Panc1 (cell line): Measurements from ENCODE around the gene ERC2.

Experiments
- CTCF ChIP-seq: fragments of 450-650 bp; IDR thresholded peaks from 2 replicates; pipeline ENCODE4 v1.5.1; 2017; ENCODE audit warnings: mild to moderate bottlenecking
- POLR2AphosphoS5 ChIP-seq: IDR thresholded peaks from 2 replicates; pipeline ENCODE4 v1.6.1; 2012; ENCODE audit warnings: mild to moderate bottlenecking, low read depth, low read length, moderate library complexity
- SIN3A ChIP-seq: IDR thresholded peaks from 2 replicates; pipeline ENCODE4 v1.6.1; 2012; ENCODE audit warnings: low read depth, mild to moderate bottlenecking, low read length, moderate library complexity, borderline replicate concordance; ENCODE audit not compliant: insufficient read depth
- TCF7L2 ChIP-seq: IDR thresholded peaks from 2 replicates; pipeline ENCODE4 v1.6.1; 2011; ENCODE audit warnings: mild to moderate bottlenecking, low read depth, low read length, inconsistent platforms
- TF ChIP-seq, protein P1 (sequence below), 2 experiments: IDR thresholded peaks; 2 replicates each; pipeline ENCODE4 v1.6.1; 2011 to 2012; ENCODE audit warnings: low read depth in 2 of 2, control low read depth in 1 of 2, low read length in 1 of 2, mild to moderate bottlenecking in 1 of 2, moderate library complexity in 1 of 2; ENCODE audit not compliant: insufficient read depth in 1 of 2

DNA sequence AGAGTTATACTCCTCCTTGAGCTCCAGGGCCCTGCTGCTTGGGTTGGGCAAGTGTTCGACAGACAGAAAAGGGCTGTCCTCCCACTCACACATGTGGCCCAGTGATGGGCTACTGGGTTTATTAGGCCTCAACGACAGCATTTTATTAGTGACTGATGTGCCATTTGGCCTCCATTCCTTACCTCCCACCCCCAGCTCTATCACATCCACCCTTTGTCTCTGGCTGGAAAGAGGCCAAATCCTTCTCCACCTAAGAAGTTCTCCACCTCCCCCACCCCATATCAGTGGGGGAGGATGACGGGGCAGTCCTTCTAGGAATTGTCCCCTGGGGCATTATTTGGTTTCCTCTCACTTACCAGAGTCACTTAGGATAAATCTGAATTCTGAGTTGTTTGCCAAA is 924.0 kb downstream of the ERC2 start:
- TF ChIP-seq POLR2AphosphoS5 (no peak), TCF7L2 (no peak), CTCF (no peak), SIN3A (no peak)
- TF ChIP-seq, protein P1, sequence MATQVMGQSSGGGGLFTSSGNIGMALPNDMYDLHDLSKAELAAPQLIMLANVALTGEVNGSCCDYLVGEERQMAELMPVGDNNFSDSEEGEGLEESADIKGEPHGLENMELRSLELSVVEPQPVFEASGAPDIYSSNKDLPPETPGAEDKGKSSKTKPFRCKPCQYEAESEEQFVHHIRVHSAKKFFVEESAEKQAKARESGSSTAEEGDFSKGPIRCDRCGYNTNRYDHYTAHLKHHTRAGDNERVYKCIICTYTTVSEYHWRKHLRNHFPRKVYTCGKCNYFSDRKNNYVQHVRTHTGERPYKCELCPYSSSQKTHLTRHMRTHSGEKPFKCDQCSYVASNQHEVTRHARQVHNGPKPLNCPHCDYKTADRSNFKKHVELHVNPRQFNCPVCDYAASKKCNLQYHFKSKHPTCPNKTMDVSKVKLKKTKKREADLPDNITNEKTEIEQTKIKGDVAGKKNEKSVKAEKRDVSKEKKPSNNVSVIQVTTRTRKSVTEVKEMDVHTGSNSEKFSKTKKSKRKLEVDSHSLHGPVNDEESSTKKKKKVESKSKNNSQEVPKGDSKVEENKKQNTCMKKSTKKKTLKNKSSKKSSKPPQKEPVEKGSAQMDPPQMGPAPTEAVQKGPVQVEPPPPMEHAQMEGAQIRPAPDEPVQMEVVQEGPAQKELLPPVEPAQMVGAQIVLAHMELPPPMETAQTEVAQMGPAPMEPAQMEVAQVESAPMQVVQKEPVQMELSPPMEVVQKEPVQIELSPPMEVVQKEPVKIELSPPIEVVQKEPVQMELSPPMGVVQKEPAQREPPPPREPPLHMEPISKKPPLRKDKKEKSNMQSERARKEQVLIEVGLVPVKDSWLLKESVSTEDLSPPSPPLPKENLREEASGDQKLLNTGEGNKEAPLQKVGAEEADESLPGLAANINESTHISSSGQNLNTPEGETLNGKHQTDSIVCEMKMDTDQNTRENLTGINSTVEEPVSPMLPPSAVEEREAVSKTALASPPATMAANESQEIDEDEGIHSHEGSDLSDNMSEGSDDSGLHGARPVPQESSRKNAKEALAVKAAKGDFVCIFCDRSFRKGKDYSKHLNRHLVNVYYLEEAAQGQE (IDR thresholded peaks at IDR 0.05; ENCODE audit: insufficient read depth in 1 of 2, low read depth in 2 of 2, low read length in 1 of 2): no peak
